GM21367 (cell line): ENCODE data around the gene AGAP1.

Source experiments
- ATAC-seq: cut with Tn5 transposase; IDR thresholded peaks from one replicate; pipeline ENCODE4 v1.9.1; 2021; ENCODE audit not compliant: unreplicated experiment

Gene AGAP1

DNA sequence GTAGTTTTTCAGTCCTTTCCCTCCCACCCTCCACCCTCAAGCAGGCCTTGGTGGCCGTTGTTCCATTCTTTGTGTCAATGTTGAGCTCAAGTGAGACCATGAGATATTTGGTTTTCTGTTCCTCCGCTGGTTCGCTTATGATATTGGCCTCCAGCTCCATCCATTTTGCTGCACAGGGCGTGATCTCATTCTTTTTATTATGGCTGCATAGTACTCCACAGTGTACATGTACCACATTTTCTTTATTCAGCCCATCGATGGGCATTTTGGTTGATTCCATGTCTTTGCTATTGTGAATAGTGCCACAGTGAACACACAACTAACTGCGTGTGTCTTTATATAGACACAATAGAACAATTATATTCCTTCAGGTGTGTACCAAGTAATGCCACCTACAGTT, 14.1 kb downstream of the AGAP1 start:
- ATAC-seq: no peak

DNA sequence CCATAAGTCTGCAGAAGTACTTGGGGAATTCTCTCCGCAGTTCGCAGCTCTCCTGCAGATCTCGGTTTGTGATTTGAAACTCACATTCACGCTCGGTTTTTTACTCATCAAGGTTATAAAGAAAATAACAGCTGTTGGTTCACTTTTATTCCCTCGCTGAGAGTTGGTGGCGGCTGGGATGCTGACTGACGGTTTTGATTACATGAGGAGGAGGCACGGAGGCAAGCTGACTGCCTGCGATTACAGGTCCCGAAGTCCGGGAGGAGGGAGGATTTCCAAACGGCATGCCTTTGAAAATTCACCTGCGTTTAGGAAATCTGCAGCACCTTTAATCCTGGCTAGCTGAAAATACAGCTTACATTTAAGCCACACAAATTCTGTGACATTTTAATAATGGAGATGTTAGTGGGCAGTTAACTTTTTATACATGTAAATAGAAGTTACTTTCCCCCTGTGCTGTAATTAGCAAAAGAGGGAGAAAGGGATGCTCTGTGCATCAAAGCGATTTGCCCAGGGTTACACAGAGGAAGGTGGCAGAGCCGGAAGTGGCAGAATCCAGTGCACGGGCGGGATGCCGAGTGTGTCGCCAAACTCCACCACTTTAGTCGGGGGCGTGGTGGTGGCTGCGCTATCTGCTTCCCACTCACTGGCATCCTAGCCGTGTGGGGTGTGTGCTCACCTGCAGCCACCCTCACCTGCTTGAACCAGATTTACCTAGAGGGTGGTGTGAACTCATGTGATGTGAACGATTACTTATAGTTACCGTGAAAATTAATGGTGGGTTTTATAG, 14.7 kb downstream of the AGAP1 start:
- ATAC-seq: no peak

DNA sequence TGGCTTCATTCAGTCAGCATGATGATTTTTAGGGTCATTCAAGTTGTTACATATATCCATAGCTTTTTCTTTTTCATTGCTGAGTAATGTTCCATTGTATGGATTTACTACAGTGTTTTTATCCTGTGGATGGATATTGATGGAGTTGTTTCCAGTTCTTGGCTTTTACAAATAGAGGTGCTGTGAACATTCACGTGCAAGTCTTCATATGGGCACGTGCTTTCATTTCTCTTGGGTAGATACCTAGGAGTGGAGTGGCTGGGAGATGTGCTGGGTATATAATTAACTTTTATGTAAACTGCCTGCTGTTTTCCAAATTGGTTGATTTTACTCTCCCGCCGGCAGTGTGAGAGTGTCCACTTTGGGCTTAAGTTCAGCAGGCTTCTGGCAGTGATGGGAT, 16.5 kb downstream of the AGAP1 start:
- ATAC-seq: no peak

DNA sequence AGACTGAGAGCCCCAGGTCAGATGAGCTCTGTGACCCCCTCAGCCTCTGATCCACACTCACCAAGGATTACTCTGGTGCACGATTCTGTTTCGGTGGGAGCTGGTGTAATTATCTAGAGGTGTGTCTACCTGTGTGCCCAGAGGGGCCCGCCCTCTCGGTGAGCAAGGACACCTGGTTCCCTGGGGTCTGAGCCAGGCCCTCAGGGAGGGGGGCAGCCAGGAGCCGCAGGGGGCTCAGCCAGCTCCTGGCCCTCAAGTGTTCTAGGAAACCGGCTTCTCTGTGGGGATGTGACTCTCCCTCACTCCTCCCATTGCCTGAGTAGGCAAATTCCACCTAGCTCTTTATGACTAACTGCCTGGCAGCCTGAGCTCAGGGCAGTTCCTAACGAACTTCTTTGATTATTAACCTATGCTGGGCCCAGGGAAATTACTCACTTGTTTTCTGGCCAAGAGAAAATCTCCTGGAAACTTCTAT, 17.4 kb downstream of the AGAP1 start:
- no peak for ATAC-seq

DNA sequence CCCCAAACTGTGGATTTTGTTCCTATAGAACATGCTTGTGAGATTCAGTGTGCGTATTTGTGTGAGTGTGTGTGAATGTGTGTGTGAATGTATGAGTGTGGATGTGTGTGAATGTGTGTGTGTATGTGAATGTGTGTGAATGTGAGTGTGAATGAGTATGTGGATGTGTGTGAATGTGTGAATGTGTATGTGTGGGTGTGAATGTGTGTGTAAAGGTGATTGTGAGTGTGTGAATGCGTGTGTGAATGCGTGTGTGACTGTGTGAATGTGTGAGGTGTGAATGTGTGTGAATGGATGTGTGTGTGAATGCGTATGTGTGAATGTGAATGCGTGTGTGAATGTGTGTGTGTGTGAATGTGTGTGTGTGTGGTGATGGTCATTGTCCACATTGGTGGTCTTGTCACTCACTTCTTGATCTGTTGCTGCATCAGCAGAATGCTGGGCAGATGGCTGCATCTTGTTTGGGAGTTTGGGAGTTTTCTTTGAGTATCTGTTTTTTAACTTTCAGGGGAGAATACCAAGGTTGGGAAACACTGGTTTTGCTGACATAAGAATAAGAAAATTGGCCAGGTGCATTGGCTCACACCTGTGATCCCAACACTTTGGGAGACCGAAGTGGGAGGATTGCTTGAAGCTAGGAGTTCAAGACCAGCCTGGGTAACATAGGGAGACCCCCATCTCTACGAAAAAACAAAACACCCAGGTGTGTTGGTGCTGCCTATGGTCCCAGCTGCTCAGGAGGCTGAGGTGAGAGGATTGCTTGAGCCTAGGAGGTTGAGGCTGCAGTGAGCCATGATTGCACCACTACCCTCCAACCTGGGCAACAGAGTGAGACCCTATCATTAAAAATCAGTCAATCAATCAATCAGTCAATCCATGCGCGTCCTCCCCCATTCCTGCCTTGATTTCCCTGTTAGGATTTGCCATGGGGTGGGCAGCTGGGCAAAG, 18.2 kb downstream of the AGAP1 start:
- ATAC-seq: no peak

DNA sequence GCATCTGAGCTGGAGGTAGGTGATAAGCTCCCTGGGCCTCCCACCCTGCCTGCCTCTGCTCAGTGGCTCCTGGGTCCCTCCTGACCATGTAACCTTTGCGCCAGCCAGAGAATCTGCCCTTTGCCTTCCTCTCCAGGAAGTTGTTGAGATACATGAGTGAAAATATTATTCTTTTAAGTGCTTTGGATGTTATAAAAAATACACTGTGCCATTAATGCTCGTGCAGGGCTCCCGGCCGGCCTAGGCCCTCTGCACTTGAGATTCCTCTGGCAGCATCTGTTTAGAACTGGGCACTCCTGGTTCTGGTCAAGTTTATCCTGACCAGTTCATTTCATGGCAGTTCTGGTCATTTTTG, 18.8 kb downstream of the AGAP1 start:
- no peak for ATAC-seq

DNA sequence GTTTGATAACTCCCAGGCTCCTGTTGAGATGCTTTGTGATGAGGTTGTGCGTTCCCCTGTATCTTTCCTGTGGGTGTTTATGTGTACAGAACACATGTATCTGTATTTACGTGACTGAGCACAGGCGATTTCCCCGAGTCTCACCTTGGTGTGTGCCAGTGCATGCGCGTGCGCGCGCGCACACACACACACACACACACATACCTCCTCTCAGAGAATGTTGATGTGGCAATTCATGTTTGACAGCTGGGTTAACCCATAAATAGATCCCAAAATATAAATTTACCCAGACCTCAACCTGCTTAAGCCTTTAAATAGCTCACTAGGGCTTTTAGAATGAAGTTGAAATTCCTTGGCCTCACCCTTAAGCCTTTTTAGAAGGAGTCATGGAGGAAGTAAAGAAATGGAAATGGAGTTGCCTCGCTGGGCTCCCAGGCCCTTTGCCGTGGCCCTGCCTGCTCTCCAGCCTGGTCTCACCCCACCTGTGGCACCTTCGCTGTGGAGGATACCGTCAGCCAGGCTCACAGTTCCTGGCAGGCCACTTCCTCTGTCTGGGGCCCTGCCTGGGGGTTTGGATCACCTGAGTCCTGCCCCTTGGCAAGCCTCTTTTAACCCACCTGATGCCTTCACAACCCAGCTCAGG, 20.3 kb downstream of the AGAP1 start:
- no peak for ATAC-seq

DNA sequence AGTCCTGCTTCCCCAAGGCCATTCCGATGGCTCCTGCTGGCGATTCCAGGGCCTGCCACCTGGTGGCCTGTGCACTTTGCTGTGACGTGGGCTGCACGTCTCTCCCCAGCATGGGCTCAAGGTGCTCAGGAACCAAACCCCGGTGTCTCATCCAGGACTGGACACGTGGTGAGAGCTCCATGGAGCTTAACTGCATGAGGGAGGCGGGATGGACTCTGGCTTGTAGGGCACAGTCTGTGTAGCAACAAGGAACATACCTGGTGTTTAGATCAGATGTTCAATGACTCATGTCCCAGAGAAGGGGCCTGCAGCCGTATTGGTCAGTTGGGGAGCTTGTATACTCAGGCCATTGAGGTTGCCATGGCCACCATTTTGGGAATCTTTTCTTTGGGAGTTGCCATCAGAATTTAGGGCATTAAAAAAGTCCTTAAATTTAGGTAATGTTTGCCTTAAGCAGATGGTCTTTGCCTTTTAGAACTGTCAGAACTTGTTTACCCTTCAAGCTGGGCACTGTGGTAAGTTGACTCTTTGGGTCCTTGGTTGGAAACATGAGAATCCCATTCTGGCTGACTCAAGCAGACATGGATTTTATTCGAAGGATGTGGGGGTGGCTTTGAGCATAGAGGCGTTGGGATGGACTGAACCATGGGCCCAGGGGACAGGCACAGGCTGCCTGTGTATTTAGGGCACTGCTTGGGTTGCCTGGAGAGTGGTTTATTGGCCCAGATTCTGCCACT, 21.0 kb downstream of the AGAP1 start:
- ATAC-seq: no peak

DNA sequence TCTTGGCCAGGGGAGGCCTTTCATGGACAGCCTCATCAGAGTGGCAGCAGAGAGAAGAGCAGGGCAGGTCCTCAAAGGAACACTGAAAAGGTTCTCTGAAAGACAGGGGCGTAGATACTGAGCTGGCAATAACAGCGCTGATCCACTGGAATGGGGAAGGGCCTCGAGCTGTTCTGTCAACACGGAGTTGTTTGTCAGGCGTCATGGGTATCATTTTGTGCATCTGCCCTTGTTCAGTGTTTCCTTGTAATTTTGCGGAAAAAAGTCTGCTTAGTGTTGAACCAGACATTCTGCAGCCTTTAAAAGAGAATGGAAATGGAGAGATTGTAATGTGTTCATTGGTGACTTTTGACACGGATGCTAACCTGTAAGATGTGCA, 21.5 kb downstream of the AGAP1 start:
- ATAC-seq: no peak

DNA sequence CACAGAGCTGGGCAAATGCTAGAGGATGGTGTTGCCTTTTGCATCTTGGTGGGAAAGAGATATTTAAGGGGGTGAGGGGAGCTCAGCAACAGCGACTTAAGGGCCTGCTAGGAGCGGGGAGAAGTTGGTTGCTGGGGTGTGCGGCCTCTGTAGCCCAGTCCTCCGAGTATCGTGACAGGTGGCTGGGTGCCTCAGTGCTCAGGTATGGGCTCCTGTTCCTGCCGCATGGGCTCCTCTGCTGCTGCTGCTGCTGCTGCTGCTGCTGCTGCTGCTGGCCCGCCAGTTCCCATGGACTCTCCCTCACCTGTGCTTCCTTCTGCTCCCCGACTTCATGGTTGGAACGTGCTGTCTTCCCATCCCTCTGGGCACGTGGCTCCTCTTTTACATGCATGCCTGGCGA, 22.0 kb downstream of the AGAP1 start:
- no peak for ATAC-seq

DNA sequence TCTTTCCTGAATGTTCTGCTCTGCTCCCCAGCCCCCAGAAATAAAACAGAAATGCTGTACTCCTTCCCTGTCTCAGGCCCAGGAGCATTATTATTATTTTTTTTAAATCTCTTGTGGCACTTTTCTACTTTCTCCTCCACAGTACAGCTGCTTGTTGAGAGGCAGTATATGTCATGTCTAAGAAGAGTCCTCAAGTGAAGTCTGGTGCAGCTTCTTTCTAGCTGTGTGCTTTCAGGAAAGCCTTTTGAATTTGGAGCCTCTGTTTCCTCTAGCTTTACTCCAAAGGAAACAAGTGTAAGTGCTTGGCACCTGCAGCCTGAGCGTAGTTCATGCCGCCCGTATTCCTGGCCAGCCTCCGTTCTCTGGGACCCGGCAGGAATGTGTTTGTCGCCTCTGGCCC, 22.4 kb downstream of the AGAP1 start:
- ATAC-seq: no peak

DNA sequence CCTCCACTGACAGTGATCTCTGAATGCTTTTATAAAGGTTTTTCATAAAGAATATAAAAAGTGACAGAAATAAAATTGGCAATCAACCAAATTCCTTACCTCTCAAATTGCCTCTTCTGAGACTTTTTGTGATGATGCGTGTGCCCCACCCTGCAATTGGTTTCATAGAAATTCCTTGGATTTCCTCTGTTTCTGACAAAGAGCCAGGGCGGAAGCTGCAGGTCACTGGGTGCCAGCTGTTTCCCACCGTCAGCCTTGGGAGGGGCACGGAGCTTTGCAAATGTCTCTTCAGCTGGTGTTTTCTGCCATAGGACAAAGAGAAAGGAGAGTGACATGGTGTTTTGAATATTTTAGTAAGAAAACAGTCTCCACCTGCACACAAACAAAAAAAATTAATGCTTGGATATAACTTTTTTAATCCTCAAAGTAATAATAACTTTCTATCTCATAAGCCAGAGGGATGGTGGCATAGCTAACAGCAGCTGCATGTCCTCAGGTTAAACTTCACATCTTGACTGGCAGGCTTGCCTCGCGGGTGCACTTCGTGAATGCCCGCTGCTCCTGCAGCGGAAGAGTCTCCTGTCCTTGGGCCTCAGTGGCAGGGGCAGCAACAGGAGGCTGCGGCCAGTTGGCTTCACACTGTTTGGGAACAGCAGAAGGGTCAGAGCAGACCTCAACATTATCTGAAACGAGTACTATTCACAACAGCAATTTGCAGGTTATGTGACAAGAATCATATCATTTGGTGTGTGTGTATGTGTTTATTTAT, 24.7 kb downstream of the AGAP1 start:
- ATAC-seq: no peak

DNA sequence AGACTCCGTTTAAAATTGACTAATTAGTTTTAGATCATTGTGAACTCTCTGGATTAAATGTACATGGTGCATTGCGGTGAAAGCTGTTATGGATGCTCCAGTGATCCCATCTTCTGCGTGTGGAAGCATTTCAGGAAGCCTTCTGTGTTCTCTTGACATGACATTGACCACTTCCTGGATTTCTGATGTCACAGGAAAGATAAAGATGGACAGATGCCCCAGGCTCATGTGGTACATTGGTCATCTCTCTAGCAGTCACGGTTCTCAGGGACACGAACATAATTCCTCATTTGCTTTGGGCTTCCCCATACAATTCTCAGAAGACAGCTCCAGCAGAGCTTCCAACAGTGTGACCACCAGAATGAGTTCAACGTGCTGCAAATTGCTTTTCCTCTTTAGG, 26.9 kb downstream of the AGAP1 start:
- ATAC-seq: no peak

DNA sequence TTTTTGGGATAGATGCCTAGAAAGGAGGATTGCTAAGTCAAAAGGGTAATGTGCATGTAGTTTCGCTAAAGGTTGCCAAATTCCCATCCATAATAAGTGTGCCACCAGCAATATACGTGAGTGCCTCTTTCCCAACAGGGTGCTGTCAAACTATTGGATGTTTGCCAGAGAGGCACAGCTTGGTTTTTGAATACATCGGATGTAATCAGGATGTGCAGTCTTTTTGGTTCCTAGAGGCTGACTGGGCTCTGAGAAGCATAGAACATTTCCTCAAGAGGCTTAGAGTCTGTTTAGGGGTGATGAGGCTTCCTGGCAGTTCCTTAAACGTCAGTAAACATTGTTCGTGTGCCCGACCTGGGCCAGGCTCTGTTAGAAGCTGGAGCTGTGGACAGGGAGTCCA, 28.0 kb downstream of the AGAP1 start:
- no peak for ATAC-seq

DNA sequence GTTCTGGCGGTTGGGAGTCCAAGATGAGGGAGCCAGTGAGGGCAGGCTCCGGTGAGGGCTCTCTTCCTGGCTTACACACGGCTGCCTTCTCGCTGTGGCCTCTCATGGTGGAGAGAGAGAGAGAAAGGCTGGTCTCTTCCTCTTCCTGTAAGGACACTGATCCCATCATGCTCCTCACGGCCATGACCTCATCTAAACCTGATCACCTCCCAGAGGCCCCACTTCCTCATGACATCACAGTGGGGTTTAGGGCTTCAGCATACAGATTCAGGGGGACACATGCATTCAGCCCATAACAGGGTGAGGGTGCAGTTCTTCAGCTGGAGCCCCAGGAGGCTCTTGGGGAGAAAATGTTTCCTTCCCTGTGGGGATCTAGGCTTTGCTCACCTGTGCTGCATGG, 29.2 kb downstream of the AGAP1 start:
- no peak for ATAC-seq

DNA sequence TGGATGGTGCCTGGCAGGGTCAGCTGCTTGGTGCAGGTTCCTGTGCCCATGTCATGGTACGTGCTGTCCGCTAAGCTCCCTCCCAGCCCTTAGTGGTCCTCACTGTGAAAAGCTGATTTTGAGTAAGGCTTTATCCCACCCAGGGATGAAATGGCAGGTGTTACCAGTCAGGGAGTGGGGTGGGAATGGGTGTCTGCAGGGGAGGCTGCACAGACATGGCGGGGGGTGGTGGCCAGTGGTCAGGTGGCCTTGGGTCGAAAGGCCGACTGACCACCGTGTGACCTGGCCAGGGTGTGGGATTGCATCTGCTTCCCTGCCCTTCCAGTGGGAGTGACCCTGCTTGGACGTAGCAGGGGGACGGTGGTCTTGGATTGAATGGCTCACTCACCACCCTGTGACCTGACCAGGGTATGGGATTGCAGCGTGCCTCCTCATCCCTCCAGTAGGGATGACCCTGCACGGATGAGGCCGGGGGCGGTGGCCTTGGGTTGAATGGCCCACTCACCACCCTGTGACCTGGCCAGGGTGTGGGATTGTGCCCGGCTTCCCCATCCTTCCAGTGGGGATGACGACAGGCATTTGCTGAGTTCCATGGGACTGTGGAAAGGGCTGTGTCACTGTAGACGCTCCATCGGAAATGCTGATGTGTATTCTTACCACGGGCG, 29.8 kb downstream of the AGAP1 start:
- no peak for ATAC-seq

DNA sequence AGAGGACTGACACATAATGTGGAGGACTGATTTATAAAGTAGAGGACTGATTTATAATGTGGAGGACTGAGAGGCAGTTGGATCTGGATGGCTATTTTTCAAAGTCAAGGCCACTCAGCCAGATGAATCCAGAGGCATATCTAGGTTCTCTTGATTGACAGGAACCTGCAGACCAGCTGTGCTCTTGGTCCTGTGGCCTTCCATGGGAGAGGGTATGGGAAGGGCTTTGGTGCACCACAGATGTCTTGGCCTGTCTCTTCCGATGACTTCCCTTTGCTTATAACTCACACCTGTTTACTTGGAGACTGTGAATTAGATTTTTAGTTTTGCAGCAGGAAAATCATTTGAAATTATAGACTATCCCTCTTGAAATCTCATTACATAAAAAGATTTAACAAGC, 32.3 kb downstream of the AGAP1 start:
- ATAC-seq: no peak

DNA sequence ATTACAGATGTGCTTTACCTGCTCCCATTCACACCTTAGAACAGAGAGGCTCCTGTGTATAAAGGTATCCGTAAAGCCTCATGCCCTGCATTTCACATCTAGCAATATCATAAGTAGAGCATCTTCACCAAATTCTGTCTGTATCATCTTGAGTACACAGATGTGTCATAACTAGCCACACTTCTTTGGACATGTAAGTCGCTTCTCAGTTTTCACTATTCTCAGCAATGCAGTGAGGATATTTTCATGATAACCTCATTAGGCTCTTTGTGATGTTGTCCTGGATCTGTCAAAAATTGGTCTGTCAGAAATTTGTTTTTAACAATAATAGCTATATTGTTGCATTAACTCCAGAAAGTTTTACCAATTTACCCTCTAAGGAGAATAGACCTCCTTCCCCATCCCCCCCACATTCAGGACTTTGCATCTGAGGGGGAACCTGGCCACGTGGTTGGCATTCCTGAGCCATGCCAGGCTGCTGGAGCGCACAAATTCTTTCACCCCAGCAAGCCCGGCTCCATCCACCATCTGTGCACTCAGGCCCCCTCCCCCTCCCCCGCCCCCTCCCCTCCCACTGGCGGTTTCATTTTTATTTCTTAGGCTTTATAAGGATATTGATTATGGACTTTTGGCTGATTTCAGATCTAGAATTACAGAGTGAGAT, 34.1 kb downstream of the AGAP1 start:
- ATAC-seq: no peak

DNA sequence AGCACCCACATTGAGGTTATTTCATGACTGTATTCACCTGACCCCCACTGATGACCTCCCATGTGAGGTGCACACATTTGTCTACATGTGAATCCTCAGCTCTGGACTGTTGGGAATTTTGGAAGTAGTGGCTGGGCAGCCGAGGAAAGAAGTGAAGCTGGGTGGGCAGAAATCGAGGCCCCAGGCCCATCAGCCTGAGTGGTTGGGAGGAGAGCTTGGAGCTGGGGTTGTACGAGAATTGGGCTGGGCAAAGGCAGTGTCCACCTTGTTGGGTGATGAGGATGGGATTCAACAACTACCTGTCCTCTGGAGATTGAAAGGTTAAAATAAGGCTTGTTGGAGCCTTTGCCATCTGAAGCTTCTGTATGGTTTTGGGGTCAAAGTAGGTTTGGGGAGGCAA, 35.8 kb downstream of the AGAP1 start:
- ATAC-seq: no peak
